Tibial nerve (tissue), 3 donors: Measurements from ENCODE around the gene RRAS.

Experiments
- POLR2A ChIP-seq, 2 donors: fragments of 450-650 bp; IDR thresholded peaks; one replicate each; pipeline ENCODE4 v1.6.1; 2017; ENCODE audit warnings: antibody characterized with exemption in 2 of 2, mild to moderate bottlenecking in 2 of 2, moderate library complexity in 2 of 2
- TF ChIP-seq, protein P1 (sequence below), 5 experiments: fragments of 200-600 bp in 3 of 5; fragments of 450-650 bp in 2 of 5; sonication (generic) in 3 of 5; IDR thresholded peaks; one replicate each; pipeline ENCODE4 v1.5.1; 2016 to 2019; ENCODE audit warnings: antibody characterized with exemption in 5 of 5, mild to moderate bottlenecking in 3 of 5, moderate library complexity in 2 of 5

DNA sequence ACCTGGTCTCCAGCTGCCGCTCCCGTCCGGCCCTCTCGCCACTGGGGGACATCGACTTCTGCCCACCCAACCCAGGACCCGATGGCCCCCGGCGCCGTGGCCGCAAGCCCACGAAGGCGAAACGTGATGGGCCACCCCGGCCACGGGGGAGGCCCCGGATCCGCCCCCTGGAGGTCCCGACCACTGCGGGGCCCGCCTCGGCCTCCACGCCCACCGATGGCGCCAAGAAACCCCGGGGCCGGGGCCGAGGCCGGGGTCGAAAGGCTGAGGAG, 42.3 kb downstream of the RRAS start:
- TF ChIP-seq, protein P1, sequence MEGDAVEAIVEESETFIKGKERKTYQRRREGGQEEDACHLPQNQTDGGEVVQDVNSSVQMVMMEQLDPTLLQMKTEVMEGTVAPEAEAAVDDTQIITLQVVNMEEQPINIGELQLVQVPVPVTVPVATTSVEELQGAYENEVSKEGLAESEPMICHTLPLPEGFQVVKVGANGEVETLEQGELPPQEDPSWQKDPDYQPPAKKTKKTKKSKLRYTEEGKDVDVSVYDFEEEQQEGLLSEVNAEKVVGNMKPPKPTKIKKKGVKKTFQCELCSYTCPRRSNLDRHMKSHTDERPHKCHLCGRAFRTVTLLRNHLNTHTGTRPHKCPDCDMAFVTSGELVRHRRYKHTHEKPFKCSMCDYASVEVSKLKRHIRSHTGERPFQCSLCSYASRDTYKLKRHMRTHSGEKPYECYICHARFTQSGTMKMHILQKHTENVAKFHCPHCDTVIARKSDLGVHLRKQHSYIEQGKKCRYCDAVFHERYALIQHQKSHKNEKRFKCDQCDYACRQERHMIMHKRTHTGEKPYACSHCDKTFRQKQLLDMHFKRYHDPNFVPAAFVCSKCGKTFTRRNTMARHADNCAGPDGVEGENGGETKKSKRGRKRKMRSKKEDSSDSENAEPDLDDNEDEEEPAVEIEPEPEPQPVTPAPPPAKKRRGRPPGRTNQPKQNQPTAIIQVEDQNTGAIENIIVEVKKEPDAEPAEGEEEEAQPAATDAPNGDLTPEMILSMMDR (IDR thresholded peaks at IDR 0.05), result no peak
- no peak for TF ChIP-seq POLR2A (IDR thresholded peaks at IDR 0.05)
